Spleen (tissue), 11 donors: Measurements from ENCODE around the gene BAAT. TPM values are rescaled to one million over a fixed set of nuclear protein-coding genes. Genes with fewer than 3 reads are reported as not detected.

Source experiments
- DNase-seq: peaks from one replicate; pipeline ENCODE4 v3.0.0-alpha.2; 2020
- H3K27ac ChIP-seq, 8 donors: fragments of 200-600 bp; sonication (generic) in 7 of 8; 1 replicate in 4 of 8; 2 replicates in 4 of 8; pipeline versions ENCODE4 v1.5.0 to v1.8.0; 2016 to 2021; ENCODE audit warnings: inconsistent platforms in 4 of 8, mild to moderate bottlenecking in 4 of 8, moderate library complexity in 1 of 8
- H3K27me3 ChIP-seq, 7 donors: fragments of 200-600 bp; sonication (generic) in 6 of 7; replicated peaks in 1 of 7; 1 replicate in 4 of 7; 2 replicates in 3 of 7; pipeline versions ENCODE4 v1.5.0 to v1.8.0; 2016 to 2021; ENCODE audit warnings: inconsistent platforms in 3 of 7, mild to moderate bottlenecking in 1 of 7
- H3K36me3 ChIP-seq, 6 donors: fragments of 200-600 bp; sonication (generic) in 5 of 6; 1 replicate in 4 of 6; 2 replicates in 2 of 6; pipeline versions ENCODE4 v1.5.0 to v1.8.0; 2016 to 2021; ENCODE audit warnings: inconsistent platforms in 2 of 6
- H3K4me1 ChIP-seq, 6 donors: fragments of 200-600 bp; sonication (generic) in 5 of 6; 1 replicate in 3 of 6; 2 replicates in 3 of 6; pipeline versions ENCODE4 v1.5.0 to v1.8.0; 2016 to 2021; ENCODE audit warnings: inconsistent platforms in 3 of 6
- H3K4me3 ChIP-seq, 8 donors: fragments of 200-600 bp; sonication (generic) in 7 of 8; 1 replicate in 4 of 8; 2 replicates in 4 of 8; pipeline versions ENCODE4 v1.5.0 to v1.8.0; 2016 to 2021; ENCODE audit warnings: inconsistent platforms in 4 of 8, mild to moderate bottlenecking in 4 of 8, moderate library complexity in 2 of 8
- H3K9me3 ChIP-seq, 8 donors: fragments of 200-600 bp; sonication (generic) in 7 of 8; 1 replicate in 4 of 8; 2 replicates in 4 of 8; pipeline versions ENCODE4 v1.5.0 to v1.8.0; 2016 to 2021; ENCODE audit warnings: inconsistent platforms in 4 of 8
- CTCF ChIP-seq, 11 experiments: fragments of 200-600 bp in 7 of 11; fragments of 450-650 bp in 4 of 11; sonication (generic) in 4 of 11; IDR thresholded peaks in 8 of 11; conservative IDR thresholded peaks in 3 of 11; 1 replicate in 7 of 11; 2 replicates in 4 of 11; pipeline versions ENCODE4 v1.4.0 to v1.8.0; 2016 to 2021; ENCODE audit warnings: antibody characterized with exemption in 11 of 11, inconsistent platforms in 4 of 11, mild to moderate bottlenecking in 1 of 11
- POLR2A ChIP-seq, 3 donors: fragments of 450-650 bp; IDR thresholded peaks; one replicate each; pipeline ENCODE4 v1.5.1; 2017; ENCODE audit warnings: antibody characterized with exemption in 3 of 3, mild to moderate bottlenecking in 1 of 3
- POLR2AphosphoS5 ChIP-seq, 3 donors: sonication (generic); formaldehyde crosslinking; IDR thresholded peaks; one replicate each; pipeline ENCODE4 v1.5.1; 2017; ENCODE audit warnings: antibody characterized with exemption in 3 of 3
- whole genome bisulfite sequencing, 5 donors: extraction: QIAGEN DNeasy Blood & Tissue Kit in 3 of 5; methylation state at CpG; one replicate each; pipeline versions ENCODE4 v1.1.5 to v1.1.7; 2013 to 2018; 5-methylcytosine and 5-hydroxymethylcytosine counted together
- intact Hi-C: fragments of 100-400 bp; cut with DNase I; formaldehyde crosslinking; loops from one replicate; pipeline ENCODE4 v1.15.0; 2023; ENCODE audit warnings: low total_unique reads
- polyA plus RNA-seq, 3 donors: library from polyadenylated mRNA; stranded (reverse); fragments of 200-250 nt; gene quantifications; one replicate each; pipeline ENCODE4 v1.2.1, GENCODE V29; 2013
- total RNA-seq, 7 donors: library from RNA; depleted of rRNA in 3 of 7; stranded (reverse); fragments of >200 nt in 3 of 7; fragmentation: NEBNext Ultra II Directional in 4 of 7; extraction: Animal tissue kit (Norgen Biotek cat#: 25700) in 4 of 7; gene quantifications; one replicate each; pipeline versions ENCODE4 v1.1.0 to v1.2.1, GENCODE V29; 2016 to 2021
- donor health status: healthy with polysubstance abuse.
- donor health status: DM: no; HTN: no; CAD: no; lungs with moderate emphysema.
- donor health status: DM: no; HTN: no; CAD: no.
- donor health status: Bipolar disorder and iron deficiency.
- donor health status: healthy.
- donor health status: DM: no; HTN: no; CAD: no.
- donor health status: DM: yes; HTN: yes; CAD: no.

Gene BAAT
- total and polyA plus RNA-seq, 10 donors, result 0.02 to 0.15 (median 0.10) TPM; not detected in 6

- 74 to 87% (median 82%) methylated on average over 5 of the region's 5 CpGs for WGBS, 5 donors
- TF ChIP-seq CTCF (IDR thresholded peaks at IDR 0.05 in 8 of 11, conservative IDR thresholded peaks at IDR 0.05 in 3 of 11) (no peak), POLR2AphosphoS5 (IDR thresholded peaks at IDR 0.05) (no peak), POLR2A (IDR thresholded peaks at IDR 0.05) (no peak)
- intact Hi-C loops, result no loop called here
Observed at GRCh38 chr9:101421653-101422065, 36.9 kb upstream of the BAAT start.

GRCh38 chr9:101419863-101420262 lies 35.1 kb upstream of the BAAT start:
- Histone ChIP-seq H3K9me3 (peaks cover 5 to 70% (median 45%) of the 10 kb centered on the region in 8 donors), H3K4me1 (no peaks in the 10 kb centered on the region), H3K4me3 (no peak overlapping the region), H3K36me3 (peaks cover 0 to 15% (median 0%) of the 10 kb centered on the region in 6 donors), H3K27ac (no peak overlapping the region), H3K27me3 (no peaks in the 10 kb centered on the region)
- no peak for TF ChIP-seq POLR2AphosphoS5 (IDR thresholded peaks at IDR 0.05)
- TF ChIP-seq CTCF (IDR thresholded peaks at IDR 0.05 in 8 of 11, conservative IDR thresholded peaks at IDR 0.05 in 3 of 11), result no peak
- TF ChIP-seq POLR2A (IDR thresholded peaks at IDR 0.05), result no peak
- WGBS, 5 donors, result 90 to 95% (median 93%) methylated on average over 2 of the region's 2 CpGs
- intact Hi-C loops, result no loop called here
- no peak for DNase-seq

More at GRCh38 chr9:101421653-101422065, 36.9 kb upstream of the BAAT start:
- no peaks in the 10 kb centered on the region for H3K27me3 ChIP-seq
- H3K4me1 ChIP-seq, result no peaks in the 10 kb centered on the region
- peaks cover 0 to 8% (median 0%) of the 10 kb centered on the region in 6 donors for H3K36me3 ChIP-seq
- H3K4me3 ChIP-seq, result no peak overlapping the region
- no peak for DNase-seq
- peaks cover 0 to 56% (median 30%) of the 10 kb centered on the region in 8 donors for H3K9me3 ChIP-seq
- H3K27ac ChIP-seq, result no peak overlapping the region

- H3K9me3 ChIP-seq, result peaks cover 10 to 81% (median 56%) of the 10 kb centered on the region in 8 donors
- intact Hi-C loops, result no loop called here
- TF ChIP-seq CTCF (IDR thresholded peaks at IDR 0.05 in 8 of 11, conservative IDR thresholded peaks at IDR 0.05 in 3 of 11), result no peak
- no peak for TF ChIP-seq POLR2AphosphoS5 (IDR thresholded peaks at IDR 0.05)
- TF ChIP-seq POLR2A (IDR thresholded peaks at IDR 0.05), result no peak
- 63 to 75% (median 68%) methylated on average over 7 of the region's 7 CpGs for WGBS, 5 donors
- no peak overlapping the region for H3K27ac ChIP-seq
- H3K27me3 ChIP-seq, result no peaks in the 10 kb centered on the region
- H3K4me1 ChIP-seq, result no peaks in the 10 kb centered on the region
- H3K4me3 ChIP-seq, result no peak overlapping the region
- no peak for DNase-seq
- H3K36me3 ChIP-seq, result peaks cover 0 to 16% (median 0%) of the 10 kb centered on the region in 6 donors
Observed at GRCh38 chr9:101418518-101419430, 34.0 kb upstream of the BAAT start.

GRCh38 chr9:101417977-101418376 lies 33.2 kb upstream of the BAAT start:
- H3K27me3 ChIP-seq, result no peaks in the 10 kb centered on the region
- H3K9me3 ChIP-seq, result peaks cover 14 to 89% (median 64%) of the 10 kb centered on the region in 8 donors
- intact Hi-C loops, result no loop called here
- H3K4me1 ChIP-seq, result no peaks in the 10 kb centered on the region
- no peak overlapping the region for H3K27ac ChIP-seq
- no peak for TF ChIP-seq POLR2AphosphoS5 (IDR thresholded peaks at IDR 0.05)
- no peak for TF ChIP-seq CTCF (IDR thresholded peaks at IDR 0.05 in 8 of 11, conservative IDR thresholded peaks at IDR 0.05 in 3 of 11)
- no peak for TF ChIP-seq POLR2A (IDR thresholded peaks at IDR 0.05)
- no peak overlapping the region for H3K4me3 ChIP-seq
- peaks cover 0 to 21% (median 0%) of the 10 kb centered on the region in 6 donors for H3K36me3 ChIP-seq
- no peak for DNase-seq
